Testis (tissue), 2 donors: ENCODE measurements around the gene PHLPP1.

Experiments
- POLR2A ChIP-seq: fragments of 450-650 bp; IDR thresholded peaks from one replicate; pipeline ENCODE4 v1.6.1; 2017; ENCODE audit warnings: antibody characterized with exemption, mild to moderate bottlenecking, moderate library complexity
- TF ChIP-seq, protein P1 (sequence below), 3 experiments: fragments of 450-650 bp in 2 of 3; fragments of 200-600 bp in 1 of 3; sonication (generic) in 1 of 3; IDR thresholded peaks; one replicate each; pipeline ENCODE4 v1.5.1; 2016 to 2019; ENCODE audit warnings: antibody characterized with exemption in 3 of 3, mild to moderate bottlenecking in 2 of 3, moderate library complexity in 1 of 3

DNA sequence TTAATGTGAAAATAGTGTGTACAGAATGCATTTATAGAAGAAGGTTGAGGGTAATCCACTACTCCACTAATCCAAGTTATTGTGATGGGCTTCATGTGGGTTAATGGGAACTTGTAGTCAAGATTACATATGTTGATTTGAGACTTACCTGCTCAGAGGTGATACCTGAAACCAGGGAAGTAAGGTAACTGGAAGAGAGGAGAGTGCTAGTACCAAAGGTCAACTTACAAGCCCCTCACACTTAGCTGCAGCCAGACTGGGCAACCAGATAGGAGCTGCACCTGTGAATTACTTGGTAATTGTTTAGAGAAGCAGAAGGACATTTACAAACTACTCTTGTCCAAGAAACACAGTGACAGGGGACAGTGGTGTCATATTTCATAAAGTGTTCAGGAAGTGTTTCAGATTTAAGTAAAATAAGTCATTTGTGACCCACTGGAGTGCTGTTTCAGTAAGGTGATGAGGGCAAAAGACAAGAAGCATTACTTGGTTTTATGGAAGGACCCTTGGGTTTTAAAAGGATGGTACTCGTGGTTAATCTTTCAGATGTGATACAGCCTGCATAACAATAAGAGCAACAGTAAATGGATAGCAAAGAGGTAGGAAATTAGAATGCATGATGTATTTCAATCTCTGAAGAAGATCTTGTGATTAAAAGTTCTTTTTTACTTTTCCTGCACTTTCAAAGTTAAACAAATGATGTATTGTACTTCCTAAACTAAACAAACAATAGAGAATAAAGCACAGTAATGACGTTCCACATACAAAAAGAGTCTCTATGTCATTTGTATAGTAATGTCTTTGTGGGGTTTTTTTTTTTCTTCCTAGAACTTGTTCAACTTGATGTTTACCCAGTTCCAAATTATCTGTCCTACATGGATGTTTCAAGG is 189.3 kb downstream of the PHLPP1 start:
- TF ChIP-seq, protein P1, sequence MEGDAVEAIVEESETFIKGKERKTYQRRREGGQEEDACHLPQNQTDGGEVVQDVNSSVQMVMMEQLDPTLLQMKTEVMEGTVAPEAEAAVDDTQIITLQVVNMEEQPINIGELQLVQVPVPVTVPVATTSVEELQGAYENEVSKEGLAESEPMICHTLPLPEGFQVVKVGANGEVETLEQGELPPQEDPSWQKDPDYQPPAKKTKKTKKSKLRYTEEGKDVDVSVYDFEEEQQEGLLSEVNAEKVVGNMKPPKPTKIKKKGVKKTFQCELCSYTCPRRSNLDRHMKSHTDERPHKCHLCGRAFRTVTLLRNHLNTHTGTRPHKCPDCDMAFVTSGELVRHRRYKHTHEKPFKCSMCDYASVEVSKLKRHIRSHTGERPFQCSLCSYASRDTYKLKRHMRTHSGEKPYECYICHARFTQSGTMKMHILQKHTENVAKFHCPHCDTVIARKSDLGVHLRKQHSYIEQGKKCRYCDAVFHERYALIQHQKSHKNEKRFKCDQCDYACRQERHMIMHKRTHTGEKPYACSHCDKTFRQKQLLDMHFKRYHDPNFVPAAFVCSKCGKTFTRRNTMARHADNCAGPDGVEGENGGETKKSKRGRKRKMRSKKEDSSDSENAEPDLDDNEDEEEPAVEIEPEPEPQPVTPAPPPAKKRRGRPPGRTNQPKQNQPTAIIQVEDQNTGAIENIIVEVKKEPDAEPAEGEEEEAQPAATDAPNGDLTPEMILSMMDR (IDR thresholded peaks at IDR 0.05), result no peak
- no peak for TF ChIP-seq POLR2A
